HG02642 (cell line): ENCODE data around the gene PPP1R1B.

Experiments
- ATAC-seq: cut with Tn5 transposase; IDR thresholded peaks from one replicate; pipeline ENCODE4 v1.9.1; 2021; ENCODE audit warnings: mild to moderate bottlenecking; ENCODE audit not compliant: unreplicated experiment, poor library complexity

Gene PPP1R1B

GRCh38 chr17:39651923-39652586 lies 25.3 kb downstream of the PPP1R1B start:
- no peak for ATAC-seq

- no peak for ATAC-seq
Observed at GRCh38 chr17:39652587-39653315, 26.0 kb downstream of the PPP1R1B start.

GRCh38 chr17:39653316-39653661 lies 26.5 kb downstream of the PPP1R1B start:
- ATAC-seq = no peak

GRCh38 chr17:39653662-39654331 lies 27.0 kb downstream of the PPP1R1B start:
- peak; percentile 48 for ATAC-seq

- ATAC-seq = no peak
Observed at GRCh38 chr17:39655105-39655504, 28.4 kb downstream of the PPP1R1B start.

- ATAC-seq = no peak
Observed at GRCh38 chr17:39658346-39658745, 31.6 kb downstream of the PPP1R1B start.

- ATAC-seq = no peak
Observed at GRCh38 chr17:39658760-39659159, 32.0 kb downstream of the PPP1R1B start.

- no peak for ATAC-seq
Observed at GRCh38 chr17:39659279-39660010, 32.7 kb downstream of the PPP1R1B start.

GRCh38 chr17:39660011-39660360 lies 33.2 kb downstream of the PPP1R1B start:
- ATAC-seq = no peak

GRCh38 chr17:39660397-39661385 lies 33.9 kb downstream of the PPP1R1B start:
- no peak for ATAC-seq

GRCh38 chr17:39661744-39662541 lies 35.2 kb downstream of the PPP1R1B start:
- no peak for ATAC-seq

GRCh38 chr17:39662551-39663339 lies 36.0 kb downstream of the PPP1R1B start:
- ATAC-seq = no peak

GRCh38 chr17:39663340-39663687 lies 36.6 kb downstream of the PPP1R1B start:
- no peak for ATAC-seq

- ATAC-seq = no peak
Observed at GRCh38 chr17:39663688-39664580, 37.2 kb downstream of the PPP1R1B start.

GRCh38 chr17:39664581-39665561 lies 38.1 kb downstream of the PPP1R1B start, which contains the start of gene TCAP:
TSS of gene TCAP (plus strand) at chr17:39665349. CDS start at chr17:39665360, 11 bp downstream.
- ATAC-seq = no peak

GRCh38 chr17:39665642-39666224 lies 39.0 kb downstream of the PPP1R1B start:
- ATAC-seq = no peak
